ENCODE measurements around the gene CCR9. TPM values are rescaled to one million over a fixed set of nuclear protein-coding genes. Genes with fewer than 3 reads are reported as not detected.

CCR9 gene
- total RNA-seq, 3 donors from 2014 or later: not detected

DNA sequence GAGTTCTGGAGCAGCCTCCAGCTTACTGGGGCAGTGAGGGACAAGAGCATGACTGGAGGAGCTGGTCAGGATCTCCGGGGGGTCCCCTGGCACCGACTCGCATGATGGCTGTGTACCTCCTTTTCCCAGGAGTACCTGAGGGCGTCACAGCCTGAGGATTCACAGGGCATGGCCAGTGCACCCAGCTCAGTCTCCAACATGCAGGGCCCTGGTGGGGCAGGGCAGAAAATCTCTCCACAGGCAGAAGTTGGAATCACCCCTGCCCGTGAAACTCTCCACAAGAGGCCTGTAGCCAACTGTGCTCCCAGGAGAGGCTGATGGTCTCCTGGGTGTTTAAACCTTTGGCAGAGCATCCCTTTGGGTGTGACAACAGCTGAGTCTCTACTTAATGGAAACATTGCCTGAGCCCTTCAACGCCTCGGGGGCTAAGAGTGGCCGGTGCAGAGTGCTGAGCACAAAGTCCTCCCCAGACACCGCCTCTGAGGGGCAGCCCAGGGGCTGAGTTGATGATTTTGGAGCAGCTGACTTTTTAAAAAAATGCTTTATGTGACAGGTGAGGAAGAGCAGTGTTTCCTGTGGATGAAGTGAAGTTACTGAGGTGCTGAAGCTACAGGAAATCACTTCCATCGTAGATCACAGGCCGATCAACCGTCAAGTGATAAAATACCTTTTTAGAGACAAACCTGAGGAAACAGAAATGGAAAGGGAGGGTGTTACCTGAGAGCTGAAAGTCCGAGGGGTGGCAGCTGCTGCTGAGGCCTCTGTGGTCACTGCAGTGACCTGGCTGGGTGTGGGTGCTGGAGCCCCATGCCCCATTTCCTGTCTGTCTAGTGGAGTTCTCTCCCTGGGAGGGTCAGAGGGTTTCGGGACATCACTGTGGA, 35.1 kb downstream of the CCR9 start:
- H3K27me3 ChIP-seq: no peaks in the 10 kb centered on the region
- H3K36me3 ChIP-seq: peaks cover 9% of the 10 kb centered on the region
- no peak for DNase-seq (ENCODE audit: low spot score in 2 of 2)
- H3K27ac ChIP-seq: no peak overlapping the region
- no peaks in the 10 kb centered on the region for H3K9me3 ChIP-seq
- TF ChIP-seq, protein P1, sequence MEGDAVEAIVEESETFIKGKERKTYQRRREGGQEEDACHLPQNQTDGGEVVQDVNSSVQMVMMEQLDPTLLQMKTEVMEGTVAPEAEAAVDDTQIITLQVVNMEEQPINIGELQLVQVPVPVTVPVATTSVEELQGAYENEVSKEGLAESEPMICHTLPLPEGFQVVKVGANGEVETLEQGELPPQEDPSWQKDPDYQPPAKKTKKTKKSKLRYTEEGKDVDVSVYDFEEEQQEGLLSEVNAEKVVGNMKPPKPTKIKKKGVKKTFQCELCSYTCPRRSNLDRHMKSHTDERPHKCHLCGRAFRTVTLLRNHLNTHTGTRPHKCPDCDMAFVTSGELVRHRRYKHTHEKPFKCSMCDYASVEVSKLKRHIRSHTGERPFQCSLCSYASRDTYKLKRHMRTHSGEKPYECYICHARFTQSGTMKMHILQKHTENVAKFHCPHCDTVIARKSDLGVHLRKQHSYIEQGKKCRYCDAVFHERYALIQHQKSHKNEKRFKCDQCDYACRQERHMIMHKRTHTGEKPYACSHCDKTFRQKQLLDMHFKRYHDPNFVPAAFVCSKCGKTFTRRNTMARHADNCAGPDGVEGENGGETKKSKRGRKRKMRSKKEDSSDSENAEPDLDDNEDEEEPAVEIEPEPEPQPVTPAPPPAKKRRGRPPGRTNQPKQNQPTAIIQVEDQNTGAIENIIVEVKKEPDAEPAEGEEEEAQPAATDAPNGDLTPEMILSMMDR (IDR thresholded peaks at IDR 0.05): no peak
- TF ChIP-seq POLR2AphosphoS5 (IDR thresholded peaks at IDR 0.05) (no peak), POLR2A (IDR thresholded peaks at IDR 0.05) (no peak)
- no peaks in the 10 kb centered on the region for H3K4me1 ChIP-seq
- intact Hi-C loops (cut with DNase I; ENCODE audit: low total_unique reads): no loop called here
- no peak overlapping the region for H3K4me3 ChIP-seq

DNA sequence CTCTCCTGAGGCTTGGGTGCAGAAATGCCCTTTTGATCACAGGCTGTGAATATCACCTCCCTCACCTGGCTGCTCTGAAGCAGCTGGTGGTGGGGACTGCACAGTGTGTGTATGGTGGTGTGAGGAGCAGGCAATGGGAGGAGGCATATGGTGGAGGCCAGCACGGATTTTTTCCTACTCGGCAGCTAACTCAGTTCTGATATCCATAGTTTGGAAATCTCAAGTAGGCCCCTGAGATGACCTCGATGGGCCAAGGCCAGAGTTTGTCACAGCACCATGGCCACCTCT, 35.6 kb downstream of the CCR9 start:
- H3K9me3 ChIP-seq: no peaks in the 10 kb centered on the region
- no peaks in the 10 kb centered on the region for H3K4me1 ChIP-seq
- H3K27ac ChIP-seq: no peak overlapping the region
- no peak overlapping the region for H3K4me3 ChIP-seq
- no peaks in the 10 kb centered on the region for H3K27me3 ChIP-seq
- peaks cover 9% of the 10 kb centered on the region for H3K36me3 ChIP-seq
- DNase-seq (ENCODE audit: low spot score in 2 of 2): no peak
- intact Hi-C loops (cut with DNase I; ENCODE audit: low total_unique reads): no loop called here
- no peak for TF ChIP-seq POLR2AphosphoS5 (IDR thresholded peaks at IDR 0.05)
- TF ChIP-seq, protein P1 (IDR thresholded peaks at IDR 0.05): no peak
- no peak for TF ChIP-seq POLR2A (IDR thresholded peaks at IDR 0.05)

DNA sequence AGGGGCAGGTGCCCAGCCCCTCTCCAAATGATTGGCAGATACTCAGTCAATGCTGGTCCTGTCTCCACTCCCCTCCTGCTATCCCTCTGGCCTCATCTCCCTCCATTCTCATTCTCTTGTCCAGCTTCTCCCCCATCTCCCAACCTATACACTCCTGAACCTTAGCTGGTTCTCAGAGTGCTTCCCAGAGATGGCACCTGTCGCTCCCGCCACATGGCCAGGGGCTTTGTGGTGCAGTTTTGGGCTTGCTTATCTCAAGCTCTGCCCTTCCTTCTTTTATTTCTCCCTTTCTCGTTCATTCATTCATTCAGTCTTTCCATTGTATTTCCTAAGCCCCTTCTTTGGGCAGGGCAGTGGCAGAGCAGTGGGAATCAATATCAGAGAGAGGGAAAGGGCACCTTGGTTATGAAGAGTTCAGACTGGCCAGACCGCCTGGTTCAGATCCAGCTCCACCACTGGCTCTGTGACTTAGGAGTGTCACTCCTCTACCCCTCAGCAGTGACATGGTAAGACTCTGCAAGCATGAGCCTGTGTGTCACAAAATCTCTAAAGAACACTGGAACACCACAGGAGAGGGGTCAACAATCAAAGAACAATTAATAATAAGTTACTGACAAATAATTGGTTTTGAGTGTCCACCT, 36.7 kb downstream of the CCR9 start:
- Histone ChIP-seq H3K27ac (no peak overlapping the region), H3K9me3 (no peaks in the 10 kb centered on the region), H3K4me3 (no peak overlapping the region), H3K4me1 (no peaks in the 10 kb centered on the region), H3K36me3 (peaks cover 9% of the 10 kb centered on the region), H3K27me3 (no peaks in the 10 kb centered on the region)
- DNase-seq (ENCODE audit: low spot score in 2 of 2): no peak
- TF ChIP-seq POLR2A (IDR thresholded peaks at IDR 0.05): no peak
- intact Hi-C loops (cut with DNase I; ENCODE audit: low total_unique reads): no loop called here

DNA sequence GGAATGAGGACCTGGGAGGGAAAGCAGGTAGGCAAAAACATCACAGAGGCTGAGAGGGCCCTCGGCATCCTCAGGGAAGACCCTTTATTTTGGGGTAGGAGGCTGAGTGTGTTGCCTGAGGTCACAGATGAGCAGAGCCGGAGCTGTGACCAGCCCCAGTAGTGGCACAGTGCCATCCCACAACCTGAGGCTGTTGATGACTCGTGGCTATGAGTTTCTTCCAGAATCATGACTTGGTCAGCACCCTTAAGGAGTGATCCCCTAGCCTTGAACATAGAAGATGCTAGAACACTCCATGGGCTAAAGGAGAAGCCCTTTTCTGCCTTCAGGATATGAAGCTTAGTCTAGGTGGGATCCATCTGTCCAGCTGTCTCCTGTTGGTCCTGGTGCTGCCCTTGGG, 37.4 kb downstream of the CCR9 start:
- intact Hi-C loops (cut with DNase I; ENCODE audit: low total_unique reads): no loop called here
- H3K36me3 ChIP-seq: peaks cover 16% of the 10 kb centered on the region
- no peak for DNase-seq (ENCODE audit: low spot score in 2 of 2)
- no peaks in the 10 kb centered on the region for H3K9me3 ChIP-seq
- H3K27me3 ChIP-seq: no peaks in the 10 kb centered on the region
- no peak for TF ChIP-seq POLR2AphosphoS5 (IDR thresholded peaks at IDR 0.05)
- TF ChIP-seq POLR2A (IDR thresholded peaks at IDR 0.05): no peak
- TF ChIP-seq, protein P1 (IDR thresholded peaks at IDR 0.05): no peak
- H3K4me1 ChIP-seq: no peaks in the 10 kb centered on the region
- H3K4me3 ChIP-seq: no peak overlapping the region
- no peak overlapping the region for H3K27ac ChIP-seq

DNA sequence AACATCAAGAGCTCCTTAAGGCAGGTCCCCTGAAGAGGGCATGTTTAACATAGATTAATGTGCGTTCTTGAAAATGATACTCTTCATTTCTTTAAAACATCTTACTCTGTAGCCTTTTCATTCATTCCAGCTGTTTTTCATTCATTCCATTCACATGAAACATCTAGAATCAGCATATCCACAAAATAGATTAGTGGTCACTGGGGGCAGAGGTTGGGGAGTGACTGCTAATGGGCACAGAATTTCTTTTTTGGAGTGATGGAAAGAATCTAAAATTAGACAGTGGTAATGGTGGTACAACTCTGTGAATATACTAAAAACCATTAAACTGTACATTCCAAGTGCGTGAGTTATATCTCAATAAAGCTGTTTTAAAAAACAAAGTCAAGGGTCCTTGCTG, 41.5 kb downstream of the CCR9 start:
- Histone ChIP-seq H3K9me3 (no peaks in the 10 kb centered on the region), H3K27me3 (no peaks in the 10 kb centered on the region), H3K27ac (no peak overlapping the region), H3K4me3 (no peak overlapping the region), H3K4me1 (no peaks in the 10 kb centered on the region), H3K36me3 (peaks cover 12% of the 10 kb centered on the region)
- intact Hi-C loops (cut with DNase I; ENCODE audit: low total_unique reads): no loop called here
- no peak for DNase-seq (ENCODE audit: low spot score in 2 of 2)
- no peak for TF ChIP-seq POLR2A (IDR thresholded peaks at IDR 0.05)
- TF ChIP-seq, protein P1 (IDR thresholded peaks at IDR 0.05): no peak
- TF ChIP-seq POLR2AphosphoS5 (IDR thresholded peaks at IDR 0.05): no peak

All from breast epithelium (tissue), 4 donors.